SHP77 (cell line): ENCODE measurements around the gene PLCL1.
A peak's percentile ranks its signal among the peaks of the same experiment; 100 is the strongest.

Experiments used
- DNase-seq, 2 experiments: peaks; one replicate each; lab custom pipeline; 2025; lab: John Stamatoyannopoulos, UW

The PLCL1 gene

DNA sequence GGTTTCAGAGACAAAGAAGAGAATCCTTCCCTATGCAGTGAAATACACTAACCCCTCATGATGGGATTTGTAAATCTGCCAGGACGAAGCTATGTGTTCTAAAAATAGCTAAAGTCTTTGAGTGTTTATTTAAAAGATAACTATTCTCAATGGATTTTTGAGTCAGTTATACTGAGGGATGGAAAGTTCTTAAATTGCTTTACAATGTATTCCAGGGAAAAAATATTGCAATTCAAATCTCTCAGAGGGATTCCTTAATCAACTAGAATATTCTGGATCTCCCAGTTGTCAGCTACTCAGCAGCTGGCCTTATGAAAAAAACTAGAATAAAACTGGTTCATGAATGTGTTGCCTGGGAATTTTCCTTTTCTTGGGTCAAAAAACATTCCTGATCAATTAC lies 312.4 kb downstream of the PLCL1 start:
- no peak for DNase-seq

DNA sequence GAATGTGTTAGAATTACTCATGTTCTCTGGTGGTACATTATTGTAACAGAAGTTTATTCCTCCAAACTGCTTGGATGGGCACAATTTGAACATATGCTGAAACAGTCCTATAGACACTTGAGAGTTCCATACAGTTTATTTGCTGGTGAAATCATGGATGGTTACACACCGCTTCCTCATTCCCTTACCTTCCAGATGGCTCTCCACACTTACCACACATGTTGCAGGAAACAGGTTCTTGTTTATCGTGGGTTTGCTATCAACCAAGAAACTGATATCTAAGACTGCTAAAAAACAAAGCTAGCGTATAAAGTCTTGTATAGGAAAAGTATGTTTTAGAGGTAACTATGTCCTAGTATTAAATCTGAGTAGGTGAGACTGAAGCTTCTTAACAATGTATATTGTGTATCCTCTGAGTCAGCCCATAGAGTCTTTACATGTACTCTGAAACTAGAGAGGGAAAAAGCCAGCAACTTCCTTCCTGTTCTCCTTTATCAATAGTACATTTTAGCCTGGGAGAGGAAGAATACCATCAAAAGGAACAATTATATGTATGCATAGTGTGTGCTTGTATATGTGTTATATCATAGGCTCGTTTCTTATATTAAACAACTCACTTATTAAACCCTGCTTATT lies 313.1 kb downstream of the PLCL1 start:
- no peak for DNase-seq

DNA sequence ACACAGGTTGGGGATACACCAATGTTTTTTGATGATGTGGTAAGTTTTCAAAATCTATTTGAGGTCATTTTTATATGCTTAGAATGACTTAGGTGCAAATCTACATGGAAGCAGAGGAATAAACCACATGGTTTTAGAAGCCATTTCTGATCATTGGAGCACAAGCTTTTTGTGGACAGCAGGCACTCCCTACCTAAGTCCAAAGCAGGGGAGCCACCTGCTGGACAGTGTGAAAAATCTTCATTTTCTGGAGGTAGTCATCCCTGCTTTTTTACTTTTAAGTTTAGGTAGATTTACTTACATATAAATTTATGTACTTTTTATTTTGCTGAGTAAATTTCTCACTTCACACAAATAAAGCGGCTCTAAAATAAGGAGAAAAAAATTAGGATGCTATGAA lies 323.2 kb downstream of the PLCL1 start:
- peak; percentile 37 to 60 for DNase-seq

DNA sequence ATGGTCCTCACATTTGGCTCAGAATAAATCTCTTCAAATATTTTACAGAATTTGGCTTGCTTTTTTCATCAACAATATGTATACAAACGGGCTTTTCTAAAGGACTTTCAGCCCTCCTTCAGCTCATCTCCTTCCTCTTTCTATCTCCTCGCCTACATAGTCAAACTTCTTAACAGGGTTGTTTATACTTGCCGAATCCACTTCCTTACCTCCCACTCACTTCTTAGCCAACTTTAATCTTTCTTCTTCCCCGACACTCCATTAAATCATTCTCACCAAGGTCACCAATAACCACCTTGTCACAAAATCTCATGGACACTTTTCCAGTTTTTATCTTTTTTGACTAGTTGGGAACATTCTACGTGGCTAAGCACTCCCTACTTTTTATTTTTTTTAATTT lies 325.2 kb downstream of the PLCL1 start:
- DNase-seq, result no peak

DNA sequence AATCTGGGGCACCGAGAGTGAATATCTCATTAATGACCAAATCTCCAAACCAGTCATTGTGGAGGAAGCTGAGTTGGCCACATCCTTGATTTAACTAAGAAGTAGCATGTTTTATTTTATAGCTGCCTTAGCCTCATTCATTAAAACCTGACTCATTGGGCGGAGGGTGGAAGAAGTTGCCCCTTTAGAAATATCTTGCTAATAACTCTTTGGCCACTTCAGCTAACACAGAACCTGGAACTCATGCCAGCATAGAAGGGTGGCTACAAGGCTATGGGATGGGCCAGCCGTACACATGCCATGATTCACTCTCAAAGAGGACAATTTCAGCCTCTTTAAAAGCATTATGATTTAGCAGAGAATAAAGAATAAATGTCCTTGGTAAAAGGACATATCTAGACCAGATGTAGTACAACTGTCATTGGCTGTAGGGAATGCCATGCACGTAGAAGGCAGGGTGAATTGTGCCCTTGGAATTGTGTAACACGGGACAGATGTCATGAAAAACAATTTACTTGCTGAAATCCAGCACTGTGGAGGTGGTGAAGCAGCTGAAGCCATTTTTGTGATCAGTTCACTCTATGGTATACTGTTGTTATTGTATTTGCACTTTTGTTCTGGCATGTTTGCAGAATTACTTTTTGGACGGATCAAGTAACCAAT lies 330.0 kb downstream of the PLCL1 start:
- no peak for DNase-seq

DNA sequence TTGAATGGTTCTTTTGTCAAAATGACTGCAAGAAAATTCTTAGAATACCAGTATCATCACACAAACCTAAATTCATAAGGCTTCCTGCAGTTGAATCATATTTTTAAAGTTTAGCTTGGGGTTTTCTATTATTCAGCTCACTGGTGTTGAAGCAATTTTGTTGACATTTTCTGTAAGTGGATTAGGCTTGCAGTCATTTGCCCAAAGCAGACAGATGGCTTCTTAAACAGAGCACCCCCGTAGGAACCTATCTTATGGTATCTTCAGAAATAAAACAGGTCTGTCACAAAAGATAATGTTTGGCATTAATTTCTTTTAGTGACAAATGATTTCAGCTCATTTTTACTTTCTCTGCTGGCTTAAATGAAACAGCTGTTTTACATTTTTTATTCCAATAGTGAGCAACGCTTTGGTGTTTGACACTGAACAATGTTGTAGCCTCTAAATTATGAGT lies 331.1 kb downstream of the PLCL1 start:
- no peak for DNase-seq

DNA sequence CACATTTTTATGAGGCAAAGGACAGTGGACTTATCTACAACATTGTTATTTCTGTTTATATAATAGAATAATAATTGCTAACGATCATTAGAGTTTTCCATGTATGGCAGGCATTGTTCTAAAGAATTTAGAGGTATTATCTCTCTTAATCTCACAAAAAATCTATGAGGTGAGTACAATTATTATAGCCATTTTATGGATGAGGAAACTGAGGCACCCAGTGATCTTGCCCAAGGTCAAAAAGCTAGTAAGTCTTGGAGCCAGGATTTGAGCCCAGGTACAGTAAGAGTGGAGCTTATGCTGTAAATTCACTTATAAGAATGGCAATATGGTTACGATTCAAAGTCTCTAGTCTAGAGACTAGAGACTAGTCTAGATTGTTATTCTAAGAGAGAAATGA lies 331.7 kb downstream of the PLCL1 start:
- no peak for DNase-seq

DNA sequence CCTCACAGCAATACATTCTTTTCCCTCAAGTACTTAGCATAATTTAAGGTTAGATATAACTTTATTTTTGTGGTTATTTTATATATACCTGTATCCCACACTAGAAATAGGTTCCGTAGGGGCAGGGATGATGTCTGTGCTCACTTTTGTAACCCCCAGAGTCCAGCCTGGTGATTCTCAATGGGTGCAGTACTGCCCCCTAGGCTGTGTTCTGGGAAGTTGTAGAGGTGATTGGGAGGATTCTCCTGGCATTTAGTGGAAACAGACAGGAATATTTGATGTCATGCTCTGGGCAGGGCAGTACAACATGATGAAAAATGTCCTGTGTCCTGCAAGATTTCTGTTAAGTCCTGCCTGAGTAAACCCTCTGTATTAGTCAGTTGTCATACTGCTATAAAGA lies 333.3 kb downstream of the PLCL1 start:
- DNase-seq, result no peak

DNA sequence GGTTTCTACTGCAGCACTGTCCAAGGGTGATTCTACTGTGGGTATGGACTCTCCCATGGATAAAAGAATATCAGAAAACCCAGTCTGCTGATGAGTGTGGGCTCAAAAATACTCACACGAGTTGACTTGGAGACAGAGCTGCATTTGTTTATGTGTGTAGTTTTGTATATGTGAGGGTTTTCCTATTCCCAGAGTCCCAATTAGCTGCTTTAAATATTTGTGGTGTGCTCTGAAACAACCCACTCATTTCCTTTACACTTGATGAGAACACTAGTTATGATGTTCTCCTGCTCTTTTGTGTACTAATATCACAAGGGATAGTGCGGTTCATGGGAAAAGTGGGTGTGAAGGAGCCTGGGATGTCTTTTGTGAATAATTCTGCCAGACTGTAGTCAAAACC lies 337.3 kb downstream of the PLCL1 start:
- no peak for DNase-seq

DNA sequence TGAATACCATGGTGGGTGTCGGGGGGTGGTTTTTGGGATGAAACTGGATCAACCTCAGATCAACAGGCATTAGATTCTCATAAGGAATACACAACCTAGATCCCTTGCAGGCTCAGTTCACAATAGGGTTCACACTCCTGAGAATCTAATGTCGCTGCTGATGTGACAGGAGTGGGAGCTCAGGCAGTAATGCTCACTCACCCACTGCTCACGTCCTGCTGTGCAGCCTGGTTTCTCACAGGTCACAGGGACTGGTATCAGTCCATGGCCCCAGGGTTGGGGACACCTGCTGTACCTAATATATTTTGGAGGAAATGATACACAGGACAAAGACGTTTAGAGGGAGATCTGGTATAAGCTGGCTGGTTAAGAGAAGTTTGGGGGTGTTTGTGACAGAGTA lies 338.8 kb downstream of the PLCL1 start:
- DNase-seq, result no peak

DNA sequence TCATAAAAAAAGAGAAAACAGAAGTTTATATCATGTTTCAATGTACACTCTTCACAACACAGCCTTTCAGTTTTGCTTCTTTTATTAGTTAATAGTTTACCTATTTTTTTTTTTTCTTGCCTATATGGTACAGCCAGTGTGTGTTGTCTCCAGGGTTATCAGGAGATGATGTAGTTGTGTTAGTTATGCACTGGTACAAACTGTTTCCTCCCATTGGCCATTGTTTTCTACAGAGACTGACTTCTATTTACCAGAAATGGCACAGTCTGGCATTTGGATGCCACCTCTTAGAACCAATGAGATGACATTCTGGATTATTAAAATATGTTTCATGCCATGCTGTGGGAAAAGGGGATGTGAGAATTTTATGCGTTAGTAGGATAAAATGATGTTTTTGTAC lies 339.4 kb downstream of the PLCL1 start:
- DNase-seq, result no peak

DNA sequence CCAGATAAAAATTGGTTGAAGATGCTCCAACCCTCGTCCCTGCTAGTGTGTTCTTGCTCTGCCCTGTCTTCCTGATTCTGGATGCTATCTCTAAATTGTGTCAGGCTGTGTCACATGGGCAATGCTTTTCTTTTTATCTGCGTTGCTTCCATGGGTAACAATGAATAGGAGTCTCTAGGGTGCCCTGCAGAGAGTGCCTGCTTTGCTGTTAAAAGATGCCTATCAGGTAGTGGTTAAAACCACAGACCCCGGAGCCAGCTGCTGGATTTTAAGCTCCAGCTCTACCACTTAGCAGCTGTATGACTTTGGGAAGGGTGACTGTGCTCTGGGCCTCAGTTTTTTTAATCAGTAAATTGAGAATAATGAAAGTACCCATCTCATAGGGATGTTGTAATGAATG lies 340.3 kb downstream of the PLCL1 start:
- no peak for DNase-seq

DNA sequence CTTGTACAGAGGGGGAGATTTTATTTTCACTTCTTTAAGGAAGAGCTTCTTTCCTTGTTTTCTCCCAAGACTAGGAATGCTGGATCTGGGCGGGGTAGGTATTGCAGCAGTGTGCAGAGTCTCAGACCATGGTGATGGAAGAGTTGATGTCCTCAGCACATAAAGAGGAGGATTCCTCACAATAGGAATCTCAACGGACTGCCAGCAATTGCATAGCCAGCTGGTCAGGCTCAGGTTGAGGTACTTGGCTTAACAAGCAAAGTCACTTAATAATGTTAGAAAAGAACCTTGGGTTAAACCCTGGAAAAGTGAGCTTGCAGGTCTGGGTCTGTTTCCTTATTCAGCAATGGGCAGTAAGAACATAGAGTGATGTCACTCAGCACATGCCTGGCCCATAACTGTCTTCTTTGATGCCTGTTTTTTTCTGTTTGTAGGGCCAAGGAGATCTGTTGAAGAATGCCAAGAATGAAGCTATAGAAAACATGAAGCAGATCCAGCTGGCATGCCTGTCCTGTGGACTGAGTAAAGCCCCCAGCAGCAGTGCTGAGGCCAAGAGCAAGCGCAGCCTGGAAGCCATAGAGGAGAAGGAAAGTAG lies 342.1 kb downstream of the PLCL1 start:
- DNase-seq, result no peak

DNA sequence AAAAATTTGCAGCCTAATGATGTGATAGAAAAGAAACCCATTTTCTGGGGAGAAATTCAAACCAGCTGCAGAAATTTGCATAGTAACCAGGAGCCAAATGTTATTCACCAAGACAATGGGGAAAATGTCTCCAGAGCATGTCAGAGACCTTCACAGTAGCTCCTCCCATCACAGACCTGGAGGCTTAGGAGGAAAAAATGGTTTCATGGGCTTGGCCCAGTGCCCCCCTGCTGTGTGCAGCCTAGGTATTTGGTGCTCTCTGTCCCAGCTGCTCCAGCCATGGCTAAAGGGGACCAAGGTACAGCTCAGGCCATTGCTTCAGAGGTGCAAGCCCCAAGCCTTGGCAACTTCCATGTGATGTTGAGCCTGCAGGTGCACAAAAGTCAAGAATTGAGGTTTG lies 352.9 kb downstream of the PLCL1 start:
- no peak for DNase-seq

DNA sequence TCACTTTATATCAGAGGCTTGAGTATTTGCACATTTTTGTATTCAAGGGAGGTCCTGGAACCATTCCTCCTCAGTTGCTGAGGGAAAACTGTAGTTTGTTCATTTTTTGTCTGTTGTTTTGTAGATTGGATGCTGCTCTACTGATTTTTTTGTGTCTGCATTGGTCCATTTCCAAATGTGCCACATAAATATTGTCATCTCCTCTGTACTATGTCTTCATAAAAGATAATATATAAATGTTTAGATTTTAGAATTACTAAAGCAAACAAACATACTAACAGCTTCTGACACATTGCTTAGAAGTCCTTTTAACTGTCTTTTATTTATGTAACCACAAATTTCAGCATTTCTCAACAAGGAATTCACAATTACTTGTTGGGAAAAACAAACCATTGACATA lies 356.8 kb downstream of the PLCL1 start:
- DNase-seq, result no peak

DNA sequence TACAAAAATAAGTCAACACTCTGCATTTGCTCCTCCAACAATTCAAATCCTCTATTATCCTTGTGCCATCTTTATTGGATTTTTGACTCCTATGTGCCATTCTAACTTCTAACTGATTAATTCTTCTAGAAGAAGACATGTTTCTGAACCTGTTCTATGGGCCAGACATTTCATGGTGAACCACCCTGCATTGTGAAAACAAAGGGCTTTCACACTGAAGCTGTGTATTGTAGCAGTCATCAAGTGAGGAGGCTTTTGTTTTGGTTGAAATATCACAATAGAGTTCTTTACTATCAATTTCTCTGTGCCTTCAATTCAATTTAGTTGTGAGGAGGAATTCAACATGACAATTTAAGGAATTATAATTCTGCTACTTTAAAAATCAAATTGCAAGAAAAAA lies 357.9 kb downstream of the PLCL1 start:
- DNase-seq, result no peak

DNA sequence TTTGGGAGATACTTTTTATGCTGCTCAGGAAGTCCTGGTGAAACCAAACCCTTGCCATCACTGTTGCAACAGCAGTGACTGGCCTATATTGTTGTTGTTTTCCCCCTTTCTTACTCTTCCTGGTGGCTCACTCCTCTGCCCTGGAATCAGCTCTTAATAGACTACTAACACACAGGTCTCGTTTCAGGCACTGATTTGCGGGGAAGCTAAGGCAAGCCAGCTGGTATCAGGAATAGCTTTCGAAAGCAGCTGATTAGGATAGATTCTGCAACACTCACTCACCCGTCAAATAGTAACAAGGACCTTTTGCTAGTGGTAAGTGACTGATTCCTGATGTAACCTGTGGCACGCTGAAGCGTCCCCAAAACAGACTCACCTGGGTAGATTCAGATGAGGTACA lies 360.4 kb downstream of the PLCL1 start:
- no peak for DNase-seq

DNA sequence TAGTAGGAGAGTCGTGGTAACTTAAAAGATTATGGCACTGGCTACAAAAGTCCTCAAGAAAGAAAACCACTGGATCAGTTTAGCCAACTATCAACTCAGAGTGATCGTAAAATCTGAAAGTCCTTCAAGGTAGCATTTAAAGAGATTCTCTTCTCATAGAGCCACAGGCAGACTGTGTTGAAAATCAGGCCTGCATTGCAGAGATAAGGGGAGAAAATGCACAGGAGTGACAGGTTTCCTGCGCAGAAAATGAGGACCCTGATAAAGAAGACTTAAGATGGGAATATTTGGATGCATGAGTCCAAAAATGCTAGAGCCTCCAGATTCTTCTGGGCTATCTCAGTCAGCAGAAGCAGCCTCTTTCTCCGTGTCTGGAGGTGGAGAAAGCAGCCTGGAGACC lies 360.9 kb downstream of the PLCL1 start:
- no peak for DNase-seq

DNA sequence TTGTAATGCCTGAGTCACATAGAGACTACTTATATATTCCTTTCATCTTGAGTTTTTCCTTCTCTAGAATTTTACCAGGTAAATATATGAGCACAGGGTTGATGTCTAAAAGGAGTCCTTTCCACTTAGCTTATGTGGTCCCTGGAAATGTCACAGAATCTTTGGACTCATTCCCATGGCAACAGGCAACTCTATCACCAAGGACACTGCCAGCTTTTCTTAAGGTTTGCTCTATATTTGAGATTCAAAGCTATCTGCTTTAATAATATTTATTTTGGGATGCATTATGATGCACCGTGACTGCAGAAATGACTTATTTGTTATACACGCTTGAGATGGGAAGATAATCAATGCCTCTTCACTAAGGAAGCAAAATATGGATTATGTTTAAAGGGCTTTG lies 363.0 kb downstream of the PLCL1 start:
- DNase-seq, result no peak

DNA sequence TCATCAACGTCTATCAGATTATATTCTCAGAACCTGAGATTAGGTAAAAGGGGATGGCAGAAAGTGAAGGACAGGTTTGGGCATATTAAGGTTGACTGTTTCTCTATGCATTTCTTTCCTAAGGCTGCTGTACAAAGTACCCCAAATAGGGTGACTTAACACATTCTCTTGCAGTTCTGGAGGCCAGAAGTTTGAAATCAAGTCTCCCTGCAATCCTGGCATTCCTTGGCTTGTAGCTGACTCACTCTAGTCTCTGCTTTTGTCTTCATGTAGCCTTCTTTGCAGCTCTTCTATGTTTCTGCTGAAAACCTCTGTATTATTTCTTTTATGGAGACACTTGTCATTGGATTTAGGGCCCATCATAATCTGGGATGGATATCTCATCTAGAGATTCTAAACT lies 364.3 kb downstream of the PLCL1 start:
- no peak for DNase-seq

DNA sequence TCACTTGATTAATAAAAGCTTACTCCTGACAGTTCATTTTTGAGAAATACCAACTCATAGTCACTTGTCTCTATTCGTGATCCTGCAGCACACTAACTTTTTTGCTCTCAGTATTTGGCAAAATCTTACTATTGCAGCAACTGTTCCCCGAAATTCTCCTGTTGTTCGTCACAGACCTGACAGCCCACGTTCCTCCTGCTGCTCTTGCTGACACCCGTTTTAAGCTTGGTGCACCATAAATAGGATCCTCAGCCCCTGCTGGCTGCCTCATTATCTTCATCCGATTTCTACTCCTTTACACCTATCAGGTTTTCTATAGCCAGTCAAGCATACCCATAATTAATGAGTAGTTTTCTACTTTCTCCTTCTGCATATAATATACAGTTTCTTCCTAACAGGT lies 368.8 kb downstream of the PLCL1 start:
- DNase-seq, result no peak

DNA sequence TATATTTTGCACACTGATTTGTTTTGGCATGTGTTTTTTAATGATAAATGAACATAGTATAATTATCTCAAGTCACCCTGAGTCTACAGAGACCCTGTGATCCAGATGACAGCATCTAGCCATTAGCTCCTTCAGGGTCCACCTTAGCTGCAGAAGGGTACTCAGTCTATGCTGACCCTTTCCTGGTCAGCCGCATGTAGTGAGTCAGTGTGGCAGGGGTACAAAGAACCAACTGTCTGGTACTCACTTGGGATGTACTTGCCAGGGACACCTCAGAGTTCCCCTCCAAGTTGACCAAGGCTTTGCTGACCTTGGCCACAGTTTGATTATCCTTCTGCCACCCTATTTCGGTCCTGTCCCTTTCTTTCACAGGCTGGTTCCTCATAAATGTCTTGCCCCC lies 369.5 kb downstream of the PLCL1 start:
- DNase-seq, result no peak

DNA sequence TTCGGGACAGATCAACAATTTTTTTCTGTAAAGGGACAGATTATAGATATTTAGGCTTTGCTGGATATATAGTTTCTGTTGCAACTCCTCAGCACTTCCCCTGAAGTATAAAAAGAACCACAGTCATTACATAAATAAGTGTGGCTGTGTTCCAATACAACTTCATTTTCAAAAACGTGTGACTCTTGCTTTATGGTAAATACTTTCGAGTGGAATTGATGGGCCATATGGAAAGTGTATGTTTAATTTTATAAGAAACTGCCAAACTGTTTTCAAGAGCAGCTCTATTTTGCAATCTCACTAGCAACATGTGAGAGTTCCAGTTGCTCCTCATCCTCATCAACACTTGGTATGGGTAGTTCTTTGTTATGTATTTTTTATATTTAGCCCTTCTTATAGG lies 370.9 kb downstream of the PLCL1 start:
- no peak for DNase-seq

DNA sequence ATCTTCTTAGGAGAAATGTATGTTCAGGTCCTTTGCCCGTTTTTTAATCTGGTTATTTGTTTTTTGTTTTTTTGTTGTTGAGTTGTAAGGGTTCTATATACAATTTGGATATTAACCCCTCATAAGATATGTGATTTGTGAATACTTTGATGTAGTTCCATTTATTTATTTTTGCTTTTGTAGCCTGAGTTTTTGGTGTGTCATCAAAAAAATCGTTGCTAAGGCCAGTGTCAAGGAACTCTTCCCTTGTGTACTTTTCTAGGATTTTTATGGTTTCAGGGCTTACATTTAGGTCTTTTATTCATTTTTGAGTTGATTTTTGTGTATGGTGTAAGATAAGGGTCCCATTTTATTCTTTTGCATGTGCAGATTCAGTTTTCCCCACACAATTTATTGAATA lies 372.6 kb downstream of the PLCL1 start:
- DNase-seq, result no peak
